Right lung (tissue), 10 donors: ENCODE results near the gene CCR4. TPM values are rescaled to one million over a fixed set of nuclear protein-coding genes. Genes with fewer than 3 reads are reported as not detected.
"Not testable (repeated sequence)": the region's sequence is repeated elsewhere in the genome, so short reads cannot be mapped to it uniquely, and the experiment has no call there.

Experiments used
- DNase-seq, 2 donors: peaks; one replicate each; pipeline ENCODE4 v3.0.0-alpha.2; 2013
- long read RNA-seq, 8 donors: transcript quantifications; one replicate each; lab custom pipeline, GENCODE V29; 2026
- polyA plus RNA-seq, 5 donors: library from polyadenylated mRNA; unstranded; fragments of 120-200 nt; gene quantifications; one replicate each; pipeline versions ENCODE4 v1.2.1 to v1.2.3, GENCODE V29; 2013; ENCODE audit warnings: inconsistent platforms in 1 of 5, low replicate concordance in 1 of 5; ENCODE audit not compliant: insufficient read length in 5 of 5, insufficient read depth in 1 of 5

The CCR4 gene
- polyA plus RNA-seq: 1 to 10 TPM in 4 of 5 donors, under 1 TPM in 1; 0.89 to 4.0 (median 2.1) TPM
- long read RNA-seq, donor 1, partial matches to known transcripts: 0 of 2 reads
- long read RNA-seq, donor 1, other reads (novel, unspliced or antisense): 0 of 2 reads
- long read RNA-seq, donor 2: 0 reads
- long read RNA-seq, donor 3, partial matches to known transcripts: 0 of 1 reads
- long read RNA-seq, donor 3, other reads (novel, unspliced or antisense): 0 of 1 reads
- long read RNA-seq, donor 4, partial matches to known transcripts: 0 of 4 reads
- long read RNA-seq, donor 4, other reads (novel, unspliced or antisense): 0 of 4 reads
- long read RNA-seq, donor 5, partial matches to known transcripts: 0 of 1 reads
- long read RNA-seq, donor 5, other reads (novel, unspliced or antisense): 0 of 1 reads
- long read RNA-seq, donor 6, partial matches to known transcripts: 0 of 2 reads
- long read RNA-seq, donor 6, other reads (novel, unspliced or antisense): 0 of 2 reads
- long read RNA-seq, donor 7: 0 reads
- long read RNA-seq, donor 8: 0 reads

DNA sequence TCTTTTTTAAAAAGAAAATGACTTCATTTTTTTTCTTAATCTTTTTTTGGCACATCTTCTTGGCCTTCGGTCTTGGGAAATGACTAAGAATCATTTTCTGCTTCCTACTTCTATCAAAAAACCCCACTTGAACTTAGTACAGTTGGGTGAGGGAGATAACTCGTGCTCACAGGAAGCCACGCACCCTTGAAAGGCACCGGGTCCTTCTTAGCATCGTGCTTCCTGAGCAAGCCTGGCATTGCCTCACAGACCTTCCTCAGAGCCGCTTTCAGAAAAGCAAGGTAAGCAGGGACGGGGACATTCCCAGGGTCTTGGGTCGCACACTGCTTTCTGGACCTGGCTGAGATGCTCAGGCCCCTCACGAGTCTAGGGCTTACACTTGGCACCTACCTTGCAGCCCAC, at the start of gene CCR4:
CCR4 (plus strand) TSS at position 235 of the 402 bp plus-strand sequence. CDS start 1,779 bp downstream, outside the sequence.
- no peak for DNase-seq

- not testable (repeated sequence) for DNase-seq
Observed at GRCh38 chr3:32902887-32903371, 48.5 kb upstream of the CCR4 start.

GRCh38 chr3:32903953-32904352, 47.5 kb upstream of the CCR4 start:
- DNase-seq: no peak

GRCh38 chr3:32909999-32910398, 41.4 kb upstream of the CCR4 start:
- DNase-seq: no peak

- DNase-seq: no peak
Observed at GRCh38 chr3:32910954-32911353, 40.5 kb upstream of the CCR4 start.

- DNase-seq: no peak
Observed at GRCh38 chr3:32912046-32912445, 39.4 kb upstream of the CCR4 start.

GRCh38 chr3:32913790-32914446, 37.5 kb upstream of the CCR4 start:
- no peak for DNase-seq

DNA sequence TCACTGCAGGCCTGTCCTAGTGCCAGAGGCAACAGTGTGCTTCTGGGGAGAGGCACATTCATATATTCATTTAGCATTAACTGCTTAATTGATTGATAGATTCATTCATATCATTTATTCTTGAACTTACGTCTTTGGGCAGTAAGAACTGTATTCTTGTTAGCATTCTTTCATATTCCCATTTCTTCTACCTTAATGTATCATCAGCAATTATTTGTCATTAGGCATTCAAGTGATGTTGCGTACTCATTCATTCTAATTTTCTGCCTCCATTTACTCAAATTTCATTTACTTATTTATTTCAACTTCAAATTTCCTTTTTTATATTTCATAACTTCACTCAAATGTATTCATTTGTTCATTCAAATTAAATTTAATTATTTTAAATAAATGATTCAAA, 31.5 kb upstream of the CCR4 start:
- no peak for DNase-seq

DNA sequence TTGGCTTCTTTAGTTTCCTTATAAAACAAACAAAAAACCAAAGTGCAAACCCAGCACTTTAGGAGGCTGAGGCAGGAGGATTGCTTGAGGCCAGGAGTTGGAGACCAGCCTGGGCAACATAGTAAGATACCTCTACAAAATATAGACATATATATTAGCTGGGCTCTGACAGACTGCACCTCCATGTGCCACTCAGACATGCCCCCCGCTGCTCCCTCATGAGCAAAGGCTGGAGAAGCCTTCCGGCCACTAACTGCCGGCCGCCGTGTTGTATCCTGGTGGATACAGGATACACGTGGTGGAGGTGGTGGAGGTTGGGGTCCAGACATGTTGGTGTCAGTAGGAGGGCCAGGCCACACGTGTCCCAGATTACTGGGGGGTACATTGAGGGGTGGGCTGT, 29.4 kb upstream of the CCR4 start:
- DNase-seq: no peak

DNA sequence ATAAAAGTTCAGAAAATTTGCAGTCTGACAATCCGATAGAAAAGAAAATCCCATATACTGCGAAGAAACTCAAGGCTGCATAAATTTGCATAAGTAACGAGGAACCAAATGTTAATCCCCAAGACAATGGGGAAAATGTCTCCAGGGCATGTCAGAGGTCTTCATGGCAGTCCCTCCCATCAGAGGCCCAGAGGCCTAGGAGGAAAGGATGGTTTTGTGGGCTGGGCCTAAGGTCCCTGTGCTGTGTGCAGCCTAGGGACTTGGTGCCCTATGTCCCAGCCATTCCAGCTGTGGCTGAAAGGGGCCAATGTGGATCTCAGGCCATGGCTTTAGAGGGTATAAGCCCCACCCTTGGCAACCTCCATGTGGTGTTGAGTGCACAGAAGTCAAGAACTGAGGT, 21.3 kb upstream of the CCR4 start:
- no peak for DNase-seq

GRCh38 chr3:32931273-32931672, 20.2 kb upstream of the CCR4 start:
- DNase-seq: not testable (repeated sequence)

DNA sequence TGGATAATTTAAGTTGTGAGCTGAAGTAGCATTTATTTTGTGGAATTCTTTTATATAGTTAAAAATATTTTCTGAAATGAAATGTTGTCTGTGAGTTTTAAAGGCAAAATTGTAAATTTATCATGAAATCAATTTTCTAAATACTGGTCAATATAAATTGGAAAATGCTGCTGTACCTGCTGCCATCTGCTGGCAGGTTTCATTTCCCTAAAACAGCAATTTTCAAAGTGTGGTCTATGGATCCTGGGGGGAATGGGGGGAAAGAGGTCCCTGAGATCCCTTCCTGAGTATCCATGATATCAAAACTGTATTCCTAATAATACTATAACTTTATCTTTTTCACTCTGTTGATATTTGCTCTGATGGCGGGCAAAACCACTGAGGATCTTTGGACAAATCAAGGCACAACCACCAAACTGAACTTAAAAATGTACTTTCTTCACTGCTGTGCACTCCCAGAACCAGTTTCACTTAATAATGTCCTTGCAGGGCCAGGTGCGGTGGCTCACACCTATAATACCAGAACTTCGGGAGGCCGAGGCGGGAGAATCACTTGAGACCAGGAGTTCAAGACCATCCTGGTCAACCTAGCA, 17.2 kb upstream of the CCR4 start:
- DNase-seq: no peak

GRCh38 chr3:32937331-32937730, 14.1 kb upstream of the CCR4 start:
- DNase-seq: no peak

DNA sequence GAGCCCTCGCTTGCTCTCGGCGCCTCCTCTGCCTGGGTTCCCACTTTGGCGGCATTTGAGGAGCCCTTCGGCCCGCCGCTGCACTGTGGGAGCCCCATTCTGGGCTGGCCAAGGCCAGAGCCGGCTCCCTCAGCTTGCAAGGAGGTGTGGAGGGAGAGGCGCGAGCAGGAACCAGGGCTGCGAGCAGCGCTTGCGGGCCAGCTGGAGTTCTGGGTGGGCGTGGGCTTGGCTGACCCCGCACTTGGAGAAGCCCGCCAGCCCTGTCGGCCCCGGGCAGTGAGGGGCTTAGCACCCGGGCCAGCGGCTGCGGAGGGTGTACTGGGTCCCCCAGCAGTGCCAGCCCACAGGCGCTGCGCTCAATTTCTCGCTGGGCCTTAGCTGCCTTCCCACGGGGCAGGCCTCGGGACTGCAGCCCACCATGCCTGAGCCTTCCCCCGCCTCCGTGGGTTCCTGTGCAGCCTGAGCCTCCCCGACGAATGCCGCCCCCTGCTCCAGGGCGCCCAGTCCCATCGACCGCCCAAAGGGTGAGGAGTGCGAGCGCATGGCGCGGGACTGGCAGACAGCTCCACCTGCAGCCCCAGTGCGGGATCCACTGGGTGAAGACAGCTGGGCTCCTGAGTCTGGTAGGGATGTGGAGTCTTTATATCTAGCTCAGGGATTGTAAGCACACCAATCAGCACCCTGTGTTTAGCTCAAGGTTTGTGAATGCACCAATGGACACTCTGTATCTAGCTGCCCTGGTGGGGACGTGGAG, 11.7 kb upstream of the CCR4 start:
- not testable (repeated sequence) for DNase-seq

DNA sequence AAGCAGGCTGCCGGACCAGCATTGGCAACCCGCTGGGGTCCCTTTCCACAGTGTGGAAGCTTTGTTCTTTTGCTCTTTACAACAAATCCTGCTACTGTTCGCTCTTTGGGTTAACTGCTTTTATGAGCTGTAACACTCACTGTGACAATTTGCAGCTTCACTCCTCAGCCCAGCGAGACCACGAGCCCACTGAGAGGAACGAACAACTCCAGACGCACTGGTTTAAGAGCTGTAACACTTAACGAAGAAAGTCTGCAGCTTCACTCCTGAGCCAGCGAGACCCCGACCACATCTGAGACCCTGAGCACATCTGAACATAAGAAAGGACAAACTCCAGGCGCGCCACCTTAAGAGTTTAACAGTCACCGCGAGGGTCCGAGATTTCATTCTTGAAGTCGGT, 10.7 kb upstream of the CCR4 start:
- no peak for DNase-seq

DNA sequence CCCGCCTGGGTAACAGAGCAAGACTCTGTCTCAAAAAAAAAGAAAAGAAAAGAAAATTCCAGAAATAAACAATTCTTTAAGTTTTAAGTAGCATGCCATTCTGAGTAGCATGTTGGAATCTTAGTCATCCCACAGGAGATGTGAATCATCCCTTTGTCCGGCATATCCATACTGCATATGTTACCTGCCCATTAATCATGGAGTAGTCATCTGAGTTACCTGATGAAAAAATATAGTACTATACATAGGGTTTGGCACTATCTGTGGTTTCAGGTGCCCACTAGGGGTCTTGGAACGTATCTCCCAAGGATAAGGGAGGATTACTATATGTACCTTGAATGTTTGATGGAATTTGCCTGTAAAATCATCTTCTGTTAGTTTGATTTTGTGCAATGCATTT, 6.3 kb upstream of the CCR4 start:
- DNase-seq: no peak

DNA sequence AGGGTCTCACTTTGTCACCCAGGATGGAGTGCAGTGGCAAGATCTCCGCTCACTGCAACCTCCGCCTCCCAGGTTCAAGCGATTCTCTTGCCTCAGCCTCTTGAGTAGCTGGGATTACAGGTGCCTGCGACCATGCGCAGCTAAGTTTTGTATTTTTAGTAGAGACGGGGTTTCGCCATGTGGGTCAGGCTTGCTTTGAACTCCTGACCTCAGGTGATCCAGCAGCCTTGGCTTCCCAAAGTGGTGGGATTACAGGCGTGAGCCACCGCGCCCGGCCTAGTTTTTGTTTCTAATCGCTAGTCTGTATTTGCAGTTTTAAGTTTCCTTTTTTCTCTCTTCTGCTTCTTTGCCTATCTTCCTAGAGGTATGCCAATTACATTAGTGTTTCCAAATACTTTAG, 5.8 kb upstream of the CCR4 start:
- not testable (repeated sequence) for DNase-seq

- DNase-seq: no peak
Observed at GRCh38 chr3:32946973-32947788, 4.3 kb upstream of the CCR4 start.

GRCh38 chr3:32947789-32948238, 3.6 kb upstream of the CCR4 start:
- DNase-seq: peak; percentile 60 to 73

DNA sequence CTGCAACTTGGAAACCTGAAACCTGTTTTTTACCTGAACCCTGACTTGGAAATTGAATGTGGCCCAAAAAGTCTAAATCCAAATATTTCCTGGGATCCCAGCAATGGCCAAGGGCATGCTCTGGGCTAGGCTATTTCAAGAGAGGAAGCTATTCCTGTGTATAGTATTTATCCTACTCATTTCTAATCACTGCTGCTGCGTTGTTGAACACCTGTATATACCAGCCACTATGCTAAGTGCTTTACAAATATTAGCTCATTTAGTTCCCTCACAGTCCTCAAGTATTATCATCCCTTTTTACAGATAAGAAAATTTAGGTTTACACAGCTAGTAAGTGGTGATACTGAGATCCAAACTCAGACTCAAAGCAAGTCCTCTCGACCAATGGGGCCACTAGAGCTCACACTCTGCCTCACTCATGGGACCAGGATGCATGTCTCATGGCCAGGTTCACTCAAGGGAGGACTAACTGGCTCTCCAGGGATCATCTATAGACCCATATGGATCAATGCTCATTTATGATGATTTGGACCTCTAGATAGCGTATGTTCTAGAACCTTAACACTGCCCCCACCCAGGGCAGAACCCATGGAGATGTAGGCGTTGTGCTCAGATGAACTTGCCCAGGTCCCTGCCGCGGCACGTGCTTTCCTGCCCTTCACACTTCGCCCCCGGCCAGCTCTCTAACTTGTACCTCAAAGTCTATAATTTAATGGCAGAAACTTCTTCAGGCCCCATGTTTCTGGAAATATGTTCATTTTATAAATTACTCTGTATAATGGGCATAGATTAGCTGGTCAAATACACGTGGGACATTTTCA, 2.6 kb upstream of the CCR4 start:
- no peak for DNase-seq
